ENCODE measurements around the gene MCTP2.

Gene MCTP2

DNA sequence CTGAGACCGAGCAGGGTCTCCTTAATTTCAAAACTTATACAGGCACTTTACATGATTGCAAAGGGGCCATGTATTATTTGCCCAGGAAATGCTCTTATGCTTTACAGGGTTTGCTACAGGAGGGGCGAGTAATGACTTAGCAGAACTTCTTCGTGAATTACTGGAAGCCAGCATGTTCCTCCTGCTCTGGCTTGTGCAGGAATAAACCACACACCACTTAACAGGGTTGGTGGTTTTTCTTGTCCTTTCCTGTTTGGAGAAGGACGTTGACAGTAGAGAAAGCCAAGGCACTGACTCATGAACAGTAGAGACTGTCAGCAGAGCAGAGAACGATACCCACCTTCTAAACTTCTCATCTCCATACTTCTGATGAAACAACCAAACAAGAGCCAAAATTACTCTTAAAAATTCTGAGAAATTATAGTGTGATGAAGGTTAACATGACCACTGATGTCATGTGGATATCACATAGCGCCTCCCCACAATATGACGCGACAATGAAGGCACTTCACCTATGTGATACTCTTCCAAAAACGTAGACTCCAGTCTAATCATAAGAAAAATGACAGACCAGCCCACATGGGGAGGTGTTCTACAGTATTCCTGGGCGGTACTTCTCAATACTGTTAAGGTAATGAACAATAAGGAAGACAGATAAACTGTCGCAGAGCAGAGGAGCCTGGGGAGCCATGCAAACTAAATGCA is 24.7 kb upstream of the MCTP2 start:
- no peak overlapping the region for H3K4me3 ChIP-seq (ENCODE audit: low read length in 2 of 2)
- no peak overlapping the region for H3K27ac ChIP-seq (ENCODE audit: low read length)
- H3K4me1 ChIP-seq (ENCODE audit: control insufficient read depth, insufficient read depth, low read length), result no peaks in the 10 kb centered on the region

DNA sequence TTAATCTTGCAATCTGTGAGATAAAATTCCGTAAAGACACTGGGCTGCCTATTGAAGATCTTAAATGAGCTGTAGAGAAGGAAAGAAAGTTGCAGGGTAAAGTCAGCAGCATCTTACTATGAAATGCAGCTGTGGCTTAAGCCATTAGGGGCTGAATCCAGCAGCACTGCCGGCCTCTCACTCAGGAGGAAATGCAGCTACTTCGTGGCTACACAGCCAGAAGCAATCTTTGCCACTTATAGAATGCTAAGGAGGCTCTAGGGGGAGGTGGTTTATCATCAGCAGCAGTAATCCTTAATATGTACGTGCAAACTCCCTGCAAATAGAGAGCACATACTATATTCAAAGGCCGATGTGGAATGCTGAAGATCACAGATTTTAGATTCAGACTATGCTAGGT is 19.1 kb upstream of the MCTP2 start:
- no peaks in the 10 kb centered on the region for H3K27me3 ChIP-seq (ENCODE audit: control insufficient read depth in 1 of 2, insufficient read depth in 2 of 2, low read length in 2 of 2)
- no peaks in the 10 kb centered on the region for H3K4me1 ChIP-seq (ENCODE audit: control insufficient read depth, insufficient read depth, low read length)
- H3K36me3 ChIP-seq (ENCODE audit: control insufficient read depth in 2 of 2, insufficient read depth in 2 of 2, low read length in 2 of 2), result no peaks in the 10 kb centered on the region
- H3K4me3 ChIP-seq (ENCODE audit: low read length in 2 of 2), result no peak overlapping the region
- H3K9me3 ChIP-seq (ENCODE audit: control insufficient read depth in 2 of 2, low read length in 2 of 2), result no peaks in the 10 kb centered on the region
- no peak overlapping the region for H3K9ac ChIP-seq (ENCODE audit: low read length in 2 of 2)
- H3K27ac ChIP-seq (ENCODE audit: low read length), result no peak overlapping the region

More for the DNA sequence above, 24.7 kb upstream of the MCTP2 start:
- no peaks in the 10 kb centered on the region for H3K27me3 ChIP-seq (ENCODE audit: control insufficient read depth in 1 of 2, insufficient read depth in 2 of 2, low read length in 2 of 2)
- H3K36me3 ChIP-seq (ENCODE audit: control insufficient read depth in 2 of 2, insufficient read depth in 2 of 2, low read length in 2 of 2), result no peaks in the 10 kb centered on the region
- no peaks in the 10 kb centered on the region for H3K9me3 ChIP-seq (ENCODE audit: control insufficient read depth in 2 of 2, low read length in 2 of 2)
- H3K9ac ChIP-seq (ENCODE audit: low read length in 2 of 2), result no peak overlapping the region

- Histone ChIP-seq H3K27me3 (ENCODE audit: control insufficient read depth in 1 of 2, insufficient read depth in 2 of 2, low read length in 2 of 2) (no peaks in the 10 kb centered on the region), H3K4me3 (ENCODE audit: low read length in 2 of 2) (no peak overlapping the region), H3K9ac (ENCODE audit: low read length in 2 of 2) (no peak overlapping the region), H3K27ac (ENCODE audit: low read length) (no peak overlapping the region), H3K4me1 (ENCODE audit: control insufficient read depth, insufficient read depth, low read length) (no peaks in the 10 kb centered on the region), H3K36me3 (ENCODE audit: control insufficient read depth in 2 of 2, insufficient read depth in 2 of 2, low read length in 2 of 2) (no peaks in the 10 kb centered on the region), H3K9me3 (ENCODE audit: control insufficient read depth in 2 of 2, low read length in 2 of 2) (no peaks in the 10 kb centered on the region)
Observed at GRCh38 chr15:94225616-94226015, 5.7 kb upstream of the MCTP2 start.

DNA sequence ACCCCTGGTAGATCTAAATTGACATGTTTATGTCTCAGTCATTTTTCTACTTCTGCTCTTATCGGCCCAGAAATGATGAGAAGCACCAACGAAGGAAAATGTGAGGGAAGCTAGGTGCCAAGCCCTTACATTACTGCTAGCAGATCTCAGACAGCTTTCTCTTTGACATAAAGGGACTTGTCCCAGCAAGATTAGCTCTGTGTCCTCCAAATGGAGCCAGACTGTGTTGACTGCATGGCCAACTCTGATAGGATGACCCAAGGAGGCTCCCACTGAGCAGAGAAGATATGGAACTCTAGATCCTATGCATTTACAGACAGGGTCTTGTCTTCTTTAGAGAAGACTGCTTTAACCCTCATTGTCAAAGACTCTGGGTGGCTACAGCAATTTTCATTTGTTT is 2.8 kb upstream of the MCTP2 start:
- Histone ChIP-seq H3K9ac (ENCODE audit: low read length in 2 of 2) (no peak overlapping the region), H3K9me3 (ENCODE audit: control insufficient read depth in 2 of 2, low read length in 2 of 2) (no peaks in the 10 kb centered on the region), H3K36me3 (ENCODE audit: control insufficient read depth in 2 of 2, insufficient read depth in 2 of 2, low read length in 2 of 2) (no peaks in the 10 kb centered on the region), H3K4me1 (ENCODE audit: control insufficient read depth, insufficient read depth, low read length) (peaks cover 11% of the 10 kb centered on the region), H3K27ac (ENCODE audit: low read length) (no peak overlapping the region), H3K27me3 (ENCODE audit: control insufficient read depth in 1 of 2, insufficient read depth in 2 of 2, low read length in 2 of 2) (no peaks in the 10 kb centered on the region), H3K4me3 (ENCODE audit: low read length in 2 of 2) (no peak overlapping the region)

- Histone ChIP-seq H3K27me3 (ENCODE audit: control insufficient read depth in 1 of 2, insufficient read depth in 2 of 2, low read length in 2 of 2) (no peaks in the 10 kb centered on the region), H3K36me3 (ENCODE audit: control insufficient read depth in 2 of 2, insufficient read depth in 2 of 2, low read length in 2 of 2) (no peaks in the 10 kb centered on the region), H3K4me1 (ENCODE audit: control insufficient read depth, insufficient read depth, low read length) (peaks cover 11% of the 10 kb centered on the region), H3K9me3 (ENCODE audit: control insufficient read depth in 2 of 2, low read length in 2 of 2) (no peaks in the 10 kb centered on the region), H3K9ac (ENCODE audit: low read length in 2 of 2) (no peak overlapping the region), H3K4me3 (ENCODE audit: low read length in 2 of 2) (no peak overlapping the region), H3K27ac (ENCODE audit: low read length) (no peak overlapping the region)
Observed at GRCh38 chr15:94229591-94230369, 1.6 kb upstream of the MCTP2 start.

- Histone ChIP-seq H3K36me3 (ENCODE audit: control insufficient read depth in 2 of 2, insufficient read depth in 2 of 2, low read length in 2 of 2) (no peaks in the 10 kb centered on the region), H3K4me1 (ENCODE audit: control insufficient read depth, insufficient read depth, low read length) (peaks cover 11% of the 10 kb centered on the region), H3K27me3 (ENCODE audit: control insufficient read depth in 1 of 2, insufficient read depth in 2 of 2, low read length in 2 of 2) (no peaks in the 10 kb centered on the region), H3K9me3 (ENCODE audit: control insufficient read depth in 2 of 2, low read length in 2 of 2) (no peaks in the 10 kb centered on the region), H3K27ac (ENCODE audit: low read length) (no peak overlapping the region), H3K4me3 (ENCODE audit: low read length in 2 of 2) (peak overlapping the region; percentile 82 to 88), H3K9ac (ENCODE audit: low read length in 2 of 2) (peak overlapping the region; percentile 65 to 76)
Observed at GRCh38 chr15:94230431-94230882, 904 bp upstream of the MCTP2 start.

GRCh38 chr15:94231723-94232468 is 535 bp downstream of the MCTP2 start:
- Histone ChIP-seq H3K4me3 (ENCODE audit: low read length in 2 of 2) (peak overlapping the region; percentile 82 to 88), H3K27me3 (ENCODE audit: control insufficient read depth in 1 of 2, insufficient read depth in 2 of 2, low read length in 2 of 2) (no peaks in the 10 kb centered on the region), H3K9me3 (ENCODE audit: control insufficient read depth in 2 of 2, low read length in 2 of 2) (no peaks in the 10 kb centered on the region), H3K9ac (ENCODE audit: low read length in 2 of 2) (peak overlapping the region; percentile 21 to 25), H3K4me1 (ENCODE audit: control insufficient read depth, insufficient read depth, low read length) (peaks cover 11% of the 10 kb centered on the region), H3K36me3 (ENCODE audit: control insufficient read depth in 2 of 2, insufficient read depth in 2 of 2, low read length in 2 of 2) (no peaks in the 10 kb centered on the region), H3K27ac (ENCODE audit: low read length) (no peak overlapping the region)

DNA sequence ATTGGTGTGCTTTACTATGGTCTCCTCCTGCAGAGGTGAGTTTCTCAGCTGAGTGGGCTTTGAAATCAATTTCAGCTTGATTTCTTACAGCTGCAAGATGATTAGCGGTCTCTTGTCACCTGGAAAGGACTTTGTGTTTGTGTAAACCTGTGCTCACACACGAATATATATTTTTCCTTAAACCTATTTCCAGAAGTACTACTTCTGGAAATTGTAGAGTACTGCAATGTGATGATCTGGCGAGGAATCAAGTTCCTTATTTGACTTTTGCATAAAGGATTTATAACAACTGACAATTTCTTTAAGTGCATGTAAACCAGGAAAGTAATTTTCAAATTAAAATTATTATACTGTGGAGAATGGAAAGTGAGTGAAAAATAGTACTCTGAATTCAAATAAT is 2.1 kb downstream of the MCTP2 start:
- peaks cover 11% of the 10 kb centered on the region for H3K4me1 ChIP-seq (ENCODE audit: control insufficient read depth, insufficient read depth, low read length)

GRCh38 chr15:94234300-94234699 is 2.9 kb downstream of the MCTP2 start:
- no peaks in the 10 kb centered on the region for H3K27me3 ChIP-seq (ENCODE audit: control insufficient read depth in 1 of 2, insufficient read depth in 2 of 2, low read length in 2 of 2)
- H3K4me1 ChIP-seq (ENCODE audit: control insufficient read depth, insufficient read depth, low read length), result peaks cover 11% of the 10 kb centered on the region
- no peaks in the 10 kb centered on the region for H3K9me3 ChIP-seq (ENCODE audit: control insufficient read depth in 2 of 2, low read length in 2 of 2)
- no peaks in the 10 kb centered on the region for H3K36me3 ChIP-seq (ENCODE audit: control insufficient read depth in 2 of 2, insufficient read depth in 2 of 2, low read length in 2 of 2)
- H3K4me3 ChIP-seq (ENCODE audit: low read length in 2 of 2), result no peak overlapping the region
- no peak overlapping the region for H3K9ac ChIP-seq (ENCODE audit: low read length in 2 of 2)
- no peak overlapping the region for H3K27ac ChIP-seq (ENCODE audit: low read length)

More for the DNA sequence above, 2.1 kb downstream of the MCTP2 start:
- Histone ChIP-seq H3K9ac (ENCODE audit: low read length in 2 of 2) (no peak overlapping the region), H3K4me3 (ENCODE audit: low read length in 2 of 2) (no peak overlapping the region), H3K9me3 (ENCODE audit: control insufficient read depth in 2 of 2, low read length in 2 of 2) (no peaks in the 10 kb centered on the region), H3K36me3 (ENCODE audit: control insufficient read depth in 2 of 2, insufficient read depth in 2 of 2, low read length in 2 of 2) (no peaks in the 10 kb centered on the region), H3K27me3 (ENCODE audit: control insufficient read depth in 1 of 2, insufficient read depth in 2 of 2, low read length in 2 of 2) (no peaks in the 10 kb centered on the region), H3K27ac (ENCODE audit: low read length) (no peak overlapping the region)

DNA sequence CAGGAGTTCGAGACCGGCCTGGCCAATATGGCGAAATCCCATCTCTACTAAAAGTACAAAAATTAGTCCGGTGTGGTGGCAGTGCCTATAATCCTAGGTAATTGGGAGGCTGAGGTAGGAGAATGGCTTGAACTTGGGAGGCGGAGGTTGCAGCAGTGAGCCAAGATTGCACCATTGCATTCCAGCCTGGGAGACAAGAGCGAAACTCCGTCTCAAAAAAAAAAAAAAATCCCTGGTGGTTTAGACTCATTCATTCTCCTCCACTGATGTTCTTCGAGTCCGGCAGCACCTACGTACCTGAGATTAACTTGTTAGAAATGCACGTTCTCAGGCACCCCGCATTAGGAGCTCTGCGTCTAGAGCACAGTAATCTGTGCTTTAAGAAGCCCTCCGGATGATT is 3.7 kb downstream of the MCTP2 start:
- H3K27ac ChIP-seq (ENCODE audit: low read length), result no peak overlapping the region
- no peak overlapping the region for H3K9ac ChIP-seq (ENCODE audit: low read length in 2 of 2)
- H3K4me3 ChIP-seq (ENCODE audit: low read length in 2 of 2), result no peak overlapping the region
- H3K9me3 ChIP-seq (ENCODE audit: control insufficient read depth in 2 of 2, low read length in 2 of 2), result no peaks in the 10 kb centered on the region
- peaks cover 11% of the 10 kb centered on the region for H3K4me1 ChIP-seq (ENCODE audit: control insufficient read depth, insufficient read depth, low read length)
- no peaks in the 10 kb centered on the region for H3K36me3 ChIP-seq (ENCODE audit: control insufficient read depth in 2 of 2, insufficient read depth in 2 of 2, low read length in 2 of 2)
- no peaks in the 10 kb centered on the region for H3K27me3 ChIP-seq (ENCODE audit: control insufficient read depth in 1 of 2, insufficient read depth in 2 of 2, low read length in 2 of 2)
